ENCODE results near the gene CIAO2A.
"Not testable (repeated sequence)": the region's sequence is repeated elsewhere in the genome, so short reads cannot be mapped to it uniquely, and the experiment has no call there.

Gene CIAO2A

DNA sequence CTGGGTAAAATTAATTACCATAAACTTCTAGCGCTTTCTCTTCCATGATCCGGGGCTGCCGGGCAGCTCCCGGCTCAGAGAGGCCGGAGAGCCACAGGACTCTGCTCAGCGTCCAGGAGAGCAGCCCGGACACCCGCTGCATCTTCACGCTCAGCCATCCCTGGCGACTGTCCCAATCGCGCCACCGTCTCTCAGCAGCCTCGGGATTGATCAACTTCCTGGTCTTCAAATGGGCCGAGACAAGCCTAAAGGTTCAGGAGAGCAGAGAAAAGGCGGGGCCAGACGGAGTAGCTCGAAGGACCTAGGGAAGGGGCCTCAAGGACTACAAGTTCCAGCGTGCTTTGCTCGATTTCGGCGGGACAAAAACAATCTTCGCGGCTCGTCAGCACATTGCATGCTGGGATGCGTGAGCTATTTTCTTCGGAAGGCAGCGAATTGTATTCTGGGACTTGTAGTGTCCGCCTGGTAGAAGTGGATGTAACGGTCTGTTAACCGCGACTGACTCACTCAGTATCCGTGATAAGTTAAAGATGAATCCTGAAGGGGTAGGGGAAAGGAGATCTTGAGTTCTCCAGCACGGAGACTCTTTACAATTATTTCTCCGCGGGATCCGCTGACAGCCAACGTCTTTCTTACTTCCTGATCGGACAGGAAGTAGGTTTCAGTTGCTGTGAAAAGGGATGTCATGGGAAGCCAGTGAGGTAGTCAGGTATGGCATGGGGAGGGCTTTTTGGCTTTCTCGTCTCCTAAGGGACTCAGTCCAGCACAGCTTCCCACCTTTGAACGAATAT lies at the start of gene CIAO2A:
Gene CIAO2A, minus strand, starts transcription at position 212 of the 791 bp plus-strand sequence. Its CDS starts 70 bp downstream, at position 142.
- DNase-seq (ENCODE audit: low read depth in 2 of 2, low spot score in 1 of 2) = peak; percentile 73 to 83

- DNase-seq (ENCODE audit: low read depth in 2 of 2, low spot score in 1 of 2) = no peak
These were observed 49.6 kb upstream of the CIAO2A start for GRCh38 chr15:64143276-64143675.

DNA sequence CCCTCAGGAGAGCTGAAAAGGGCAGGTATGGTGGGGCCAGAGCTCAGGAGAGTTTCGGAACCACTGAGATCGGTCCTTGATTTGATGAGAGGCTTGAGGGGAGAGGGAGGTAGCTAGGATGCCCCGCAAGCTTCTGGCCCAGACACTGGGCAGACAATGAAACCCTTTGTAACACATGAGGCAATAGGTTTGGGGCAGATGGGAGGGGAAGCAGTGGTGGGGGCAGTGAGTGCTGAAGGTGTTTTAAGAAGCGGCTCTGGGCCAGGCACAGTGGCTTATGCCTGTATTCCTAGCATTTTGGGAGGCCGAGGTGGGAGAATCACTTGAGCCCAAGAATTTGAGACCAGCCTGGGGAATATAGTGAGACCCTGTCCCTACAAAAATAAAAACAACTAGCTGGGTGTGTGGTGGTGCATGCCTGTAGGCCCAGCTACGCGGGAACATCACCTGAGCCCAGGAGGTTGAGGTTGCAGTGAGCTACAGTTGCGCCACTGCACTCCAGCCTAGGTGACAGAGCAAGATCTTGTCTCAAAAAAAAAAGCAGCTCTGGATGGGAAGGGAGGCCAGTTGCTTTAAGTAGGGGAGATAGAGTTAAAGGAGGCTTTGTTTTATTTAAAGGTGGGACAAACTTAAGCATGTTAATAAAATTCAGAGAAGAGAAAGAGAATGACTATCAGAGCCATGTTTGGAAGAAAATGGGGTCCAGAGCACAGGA lies 48.3 kb upstream of the CIAO2A start:
- DNase-seq (ENCODE audit: low read depth in 2 of 2, low spot score in 1 of 2) = no peak

DNA sequence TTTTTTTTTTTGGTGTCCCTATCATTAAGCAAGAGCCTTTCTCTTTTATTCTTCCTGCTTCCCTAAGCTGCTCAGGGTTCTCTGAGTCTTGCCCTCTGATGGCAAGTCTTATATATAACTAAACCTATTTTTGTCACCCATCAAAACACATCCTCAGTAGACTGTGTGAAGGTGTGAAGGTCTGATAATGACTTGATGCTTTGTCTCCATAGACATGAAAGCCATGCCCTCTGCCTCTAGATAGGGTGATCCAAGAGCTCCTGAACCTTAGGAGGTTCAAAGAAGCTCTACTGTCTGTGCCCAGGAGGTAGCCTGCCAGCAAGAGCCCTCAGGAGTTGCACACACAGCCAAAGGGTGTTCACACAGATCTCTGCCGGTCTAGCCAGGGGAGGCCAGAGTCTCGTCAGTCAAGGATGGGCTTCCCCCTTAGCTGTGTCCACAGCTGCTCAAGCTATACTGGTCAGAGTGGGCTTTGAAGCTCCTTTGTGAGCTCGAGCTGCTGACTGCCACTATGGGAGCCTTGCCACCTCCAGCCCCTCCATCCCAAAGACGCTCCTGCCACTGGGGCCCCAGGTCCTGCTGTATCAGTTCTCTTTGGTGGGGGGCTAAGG lies 44.8 kb upstream of the CIAO2A start:
- no peak for DNase-seq (ENCODE audit: low read depth in 2 of 2, low spot score in 1 of 2)

GRCh38 chr15:64137226-64137833 lies 43.7 kb upstream of the CIAO2A start:
- DNase-seq (ENCODE audit: low read depth in 2 of 2, low spot score in 1 of 2) = no peak

DNA sequence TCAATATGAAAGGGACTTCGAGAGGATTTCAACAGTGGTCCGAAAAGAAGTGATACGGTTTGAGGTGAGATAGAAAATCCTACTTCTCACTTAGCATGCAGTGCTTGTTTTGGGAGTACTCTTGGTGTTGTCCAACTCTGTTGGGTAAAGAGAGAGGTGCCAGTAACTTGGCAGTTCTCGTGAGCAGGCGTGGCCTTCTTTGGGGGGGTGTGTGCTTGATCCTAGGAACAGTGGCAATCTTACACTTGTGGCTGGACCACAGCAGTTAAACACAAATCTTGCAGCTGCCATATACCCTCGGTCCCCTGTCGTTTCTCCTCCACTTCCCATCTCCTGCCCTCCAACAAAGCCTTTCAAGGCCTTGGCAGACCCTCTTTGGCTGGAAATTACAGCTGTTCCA lies 42.7 kb upstream of the CIAO2A start:
- DNase-seq (ENCODE audit: low read depth in 2 of 2, low spot score in 1 of 2) = no peak

GRCh38 chr15:64134345-64134829 lies 40.7 kb upstream of the CIAO2A start:
- DNase-seq (ENCODE audit: low read depth in 2 of 2, low spot score in 1 of 2) = no peak

GRCh38 chr15:64133623-64134344 lies 40.1 kb upstream of the CIAO2A start:
- no peak for DNase-seq (ENCODE audit: low read depth in 2 of 2, low spot score in 1 of 2)

- DNase-seq (ENCODE audit: low read depth in 2 of 2, low spot score in 1 of 2) = no peak
These were observed 38.6 kb upstream of the CIAO2A start for GRCh38 chr15:64132217-64132616.

GRCh38 chr15:64131547-64131946 lies 37.9 kb upstream of the CIAO2A start:
- no peak for DNase-seq (ENCODE audit: low read depth in 2 of 2, low spot score in 1 of 2)

GRCh38 chr15:64130159-64130558 lies 36.5 kb upstream of the CIAO2A start:
- DNase-seq (ENCODE audit: low read depth in 2 of 2, low spot score in 1 of 2) = no peak

GRCh38 chr15:64127521-64128270 lies 34.1 kb upstream of the CIAO2A start:
- no peak for DNase-seq (ENCODE audit: low read depth in 2 of 2, low spot score in 1 of 2)

GRCh38 chr15:64125978-64126377 lies 32.3 kb upstream of the CIAO2A start:
- no peak for DNase-seq (ENCODE audit: low read depth in 2 of 2, low spot score in 1 of 2)

- DNase-seq (ENCODE audit: low read depth in 2 of 2, low spot score in 1 of 2) = no peak
These were observed 29.3 kb upstream of the CIAO2A start for GRCh38 chr15:64122936-64123351.

GRCh38 chr15:64122444-64122843 lies 28.8 kb upstream of the CIAO2A start:
- no peak for DNase-seq (ENCODE audit: low read depth in 2 of 2, low spot score in 1 of 2)

- DNase-seq (ENCODE audit: low read depth in 2 of 2, low spot score in 1 of 2) = no peak
These were observed 28.0 kb upstream of the CIAO2A start for GRCh38 chr15:64121614-64122013.

- DNase-seq (ENCODE audit: low read depth in 2 of 2, low spot score in 1 of 2) = not testable (repeated sequence)
These were observed 26.7 kb upstream of the CIAO2A start for GRCh38 chr15:64120322-64120721.

- no peak for DNase-seq (ENCODE audit: low read depth in 2 of 2, low spot score in 1 of 2)
These were observed 24.3 kb upstream of the CIAO2A start for GRCh38 chr15:64117759-64118487.

DNA sequence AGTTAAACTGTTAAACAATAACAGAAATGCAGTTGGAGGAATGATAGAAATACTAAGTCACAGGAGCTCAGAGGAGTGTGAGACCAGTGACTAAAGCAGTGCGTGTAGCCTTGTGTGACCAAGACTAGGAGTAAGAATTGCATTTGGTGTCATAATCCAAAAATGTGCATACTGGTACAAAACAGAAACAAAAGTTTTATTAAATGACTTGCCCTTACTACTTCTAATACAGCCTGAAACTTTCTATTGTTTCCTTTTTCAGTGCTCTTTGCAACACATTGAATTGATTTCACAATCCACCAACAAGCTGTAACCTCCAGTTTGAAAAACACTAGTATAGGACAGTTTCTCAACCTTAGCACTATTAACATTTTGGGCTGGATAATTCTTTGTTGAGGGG lies 19.3 kb upstream of the CIAO2A start:
- DNase-seq (ENCODE audit: low read depth in 2 of 2, low spot score in 1 of 2) = no peak

Measured in stimulated activated CD8-positive, alpha-beta memory T cell treated with anti-CD3 and anti-CD28 coated beads, Interleukin-4, amount 100 ng/mL, for 4 hours (primary cell).